ENCODE data around the gene LSR. TPM values are rescaled to one million over a fixed set of nuclear protein-coding genes. Genes with fewer than 3 reads are reported as not detected.

LSR gene
- total RNA-seq, 1 experiment from 2014 or later = 0.63 TPM

DNA sequence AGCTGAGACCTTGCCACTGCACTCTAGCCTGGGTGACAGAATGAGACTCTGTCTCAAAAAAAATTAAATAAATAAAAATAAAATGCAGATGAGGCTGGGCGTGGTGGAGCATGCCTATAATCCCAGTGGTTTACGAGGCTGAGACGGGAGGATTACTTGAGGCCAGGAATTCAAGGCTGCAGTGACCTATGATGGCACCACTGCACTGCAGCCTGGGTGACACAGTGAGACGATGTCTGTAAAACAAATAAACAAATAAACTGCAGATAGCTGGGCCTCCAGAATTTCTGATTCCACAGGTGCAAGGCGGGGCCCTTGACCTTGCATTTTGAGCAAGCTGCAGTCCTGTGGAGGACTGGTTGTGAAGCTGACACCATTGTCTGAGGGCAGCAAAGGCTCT lies 40.1 kb downstream of the LSR start:
- Histone ChIP-seq H3K4me2 (ENCODE audit: low read depth, low read length, poor library complexity, severe bottlenecking) (no peak overlapping the region), H3K27me3 (ENCODE audit: low read length) (no peaks in the 10 kb centered on the region), H2AFZ (ENCODE audit: low read length) (no peak overlapping the region), H3K9me2 (replicated peaks; ENCODE audit: insufficient read depth, low read length) (no peaks in the 10 kb centered on the region), H3K4me1 (ENCODE audit: low read length) (peaks cover 19% of the 10 kb centered on the region), H3K9me3 (ENCODE audit: low read length) (no peaks in the 10 kb centered on the region), H3K4me3 (ENCODE audit: low read length) (no peak overlapping the region), H3K79me2 (ENCODE audit: low read length) (no peaks in the 10 kb centered on the region), H3K36me3 (ENCODE audit: insufficient read depth, low read length) (no peaks in the 10 kb centered on the region), H3K9ac (ENCODE audit: low read length) (no peak overlapping the region), H4K20me1 (ENCODE audit: insufficient read depth, low read depth, low read length) (no peaks in the 10 kb centered on the region), H3K27ac (ENCODE audit: low read length) (no peak overlapping the region)
- DNase-seq = no peak

DNA sequence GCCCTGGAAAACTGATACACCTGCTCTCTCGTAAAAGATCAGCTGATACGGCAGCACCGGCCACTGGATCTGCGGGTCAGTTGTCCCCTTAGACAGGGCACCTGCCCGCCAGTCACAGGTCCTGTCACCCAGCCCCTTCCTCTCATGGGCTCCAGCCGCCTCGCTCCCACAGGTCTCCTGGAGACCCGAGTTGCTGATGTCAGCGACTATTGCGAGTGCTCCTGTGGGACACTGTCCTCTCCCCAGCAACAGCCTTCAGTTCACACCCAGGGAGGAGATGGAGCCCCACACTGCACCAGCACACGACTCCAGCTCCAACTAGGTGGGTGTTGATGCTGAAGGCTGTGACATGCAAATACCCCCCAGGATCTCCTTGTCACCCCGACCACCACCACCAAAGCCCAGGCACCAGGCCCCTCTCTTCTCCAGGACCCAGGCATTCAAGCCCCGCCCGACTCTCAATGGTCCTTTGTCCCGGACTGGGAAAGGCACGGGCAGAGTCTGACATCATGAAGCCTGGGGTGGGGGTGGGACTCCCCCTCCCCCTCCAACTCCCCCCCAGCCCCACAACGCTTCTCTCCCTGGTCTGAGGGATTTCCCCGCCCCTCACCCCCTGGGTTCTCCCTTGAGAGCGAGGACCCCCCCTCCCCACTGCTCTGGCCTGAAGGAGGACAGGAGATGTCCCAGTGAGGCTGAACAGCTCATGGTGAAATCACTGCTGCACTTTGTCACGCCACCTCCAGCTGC lies 41.8 kb downstream of the LSR start:
- Histone ChIP-seq H3K27ac (ENCODE audit: low read length) (no peak overlapping the region), H3K27me3 (ENCODE audit: low read length) (no peaks in the 10 kb centered on the region), H3K4me3 (ENCODE audit: low read length) (no peak overlapping the region), H3K9me3 (ENCODE audit: low read length) (no peaks in the 10 kb centered on the region), H2AFZ (ENCODE audit: low read length) (no peak overlapping the region), H3K4me1 (ENCODE audit: low read length) (peaks cover 35% of the 10 kb centered on the region), H4K20me1 (ENCODE audit: insufficient read depth, low read depth, low read length) (no peaks in the 10 kb centered on the region), H3K9ac (ENCODE audit: low read length) (no peak overlapping the region), H3K9me2 (replicated peaks; ENCODE audit: insufficient read depth, low read length) (no peaks in the 10 kb centered on the region), H3K4me2 (ENCODE audit: low read depth, low read length, poor library complexity, severe bottlenecking) (no peak overlapping the region), H3K79me2 (ENCODE audit: low read length) (no peaks in the 10 kb centered on the region), H3K36me3 (ENCODE audit: insufficient read depth, low read length) (no peaks in the 10 kb centered on the region)
- DNase-seq = no peak

DNA sequence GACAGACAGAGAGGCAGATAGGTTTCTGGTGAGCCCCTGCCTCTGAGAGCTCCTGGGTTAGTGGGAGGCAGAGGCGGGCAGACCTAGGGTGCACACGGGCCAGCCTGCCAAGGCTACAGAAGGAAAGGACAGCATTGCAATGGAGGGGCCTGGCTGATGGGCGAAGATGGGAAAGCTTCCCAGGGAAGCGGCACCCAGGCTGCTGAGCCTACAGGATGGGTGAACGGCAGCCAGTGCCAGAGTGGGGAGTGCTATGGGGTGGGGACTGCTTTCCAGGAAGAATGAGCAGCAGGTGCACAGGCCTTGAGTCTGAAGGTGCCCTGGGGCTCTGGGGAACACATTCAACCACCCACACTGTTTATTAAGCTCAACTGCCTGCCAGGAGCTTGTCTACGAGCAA lies 42.5 kb downstream of the LSR start:
- no peaks in the 10 kb centered on the region for H3K27me3 ChIP-seq (ENCODE audit: low read length)
- H4K20me1 ChIP-seq (ENCODE audit: insufficient read depth, low read depth, low read length) = no peaks in the 10 kb centered on the region
- no peak overlapping the region for H3K9ac ChIP-seq (ENCODE audit: low read length)
- DNase-seq = no peak
- H3K36me3 ChIP-seq (ENCODE audit: insufficient read depth, low read length) = no peaks in the 10 kb centered on the region
- H3K4me3 ChIP-seq (ENCODE audit: low read length) = no peak overlapping the region
- H3K4me2 ChIP-seq (ENCODE audit: low read depth, low read length, poor library complexity, severe bottlenecking) = no peak overlapping the region
- no peaks in the 10 kb centered on the region for H3K79me2 ChIP-seq (ENCODE audit: low read length)
- no peaks in the 10 kb centered on the region for H3K9me3 ChIP-seq (ENCODE audit: low read length)
- H3K27ac ChIP-seq (ENCODE audit: low read length) = no peak overlapping the region
- peaks cover 42% of the 10 kb centered on the region for H3K4me1 ChIP-seq (ENCODE audit: low read length)
- no peak overlapping the region for H2AFZ ChIP-seq (ENCODE audit: low read length)
- no peaks in the 10 kb centered on the region for H3K9me2 ChIP-seq (replicated peaks; ENCODE audit: insufficient read depth, low read length)

DNA sequence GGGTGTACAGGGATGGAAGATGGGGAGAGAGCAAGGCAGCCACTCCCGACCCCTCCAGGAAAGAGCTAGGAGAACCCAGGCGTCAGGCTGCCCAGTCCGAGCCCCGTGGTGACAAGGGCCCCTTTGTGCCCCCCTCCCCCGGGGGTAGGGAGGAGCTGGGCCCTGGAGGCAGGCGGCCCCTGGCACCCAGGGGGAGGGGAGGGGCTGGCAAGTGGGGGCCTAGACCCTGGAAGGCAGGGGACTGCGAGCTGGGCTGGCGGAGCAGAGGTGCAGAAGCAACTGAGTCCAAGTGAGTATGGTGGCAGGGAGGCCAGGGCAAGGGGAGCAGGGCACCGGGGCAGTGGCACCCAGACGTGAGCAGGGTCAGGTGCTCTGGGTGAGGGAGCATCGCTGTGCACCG lies 43.1 kb downstream of the LSR start, which contains the start of gene MAG:
Gene MAG, plus strand, starts transcription at position 246 of the 400 bp plus-strand sequence. CDS start 3,248 bp downstream, outside the sequence.
- H4K20me1 ChIP-seq (ENCODE audit: insufficient read depth, low read depth, low read length) = no peaks in the 10 kb centered on the region
- H3K9ac ChIP-seq (ENCODE audit: low read length) = no peak within 1 kb of the TSS
- no peaks in the 10 kb centered on the region for H3K27me3 ChIP-seq (ENCODE audit: low read length)
- no peaks in the 10 kb centered on the region for H3K36me3 ChIP-seq (ENCODE audit: insufficient read depth, low read length)
- no peaks in the 10 kb centered on the region for H3K9me2 ChIP-seq (replicated peaks; ENCODE audit: insufficient read depth, low read length)
- H2AFZ ChIP-seq (ENCODE audit: low read length) = no peak within 1 kb of the TSS
- no peak for DNase-seq
- H3K4me2 ChIP-seq (ENCODE audit: low read depth, low read length, poor library complexity, severe bottlenecking) = no peak within 1 kb of the TSS
- peaks cover 48% of the 10 kb centered on the region for H3K4me1 ChIP-seq (ENCODE audit: low read length)
- no peaks in the 10 kb centered on the region for H3K9me3 ChIP-seq (ENCODE audit: low read length)
- H3K27ac ChIP-seq (ENCODE audit: low read length) = no peak within 1 kb of the TSS
- H3K79me2 ChIP-seq (ENCODE audit: low read length) = no peaks in the 10 kb centered on the region
- H3K4me3 ChIP-seq (ENCODE audit: low read length) = no peak within 1 kb of the TSS

DNA sequence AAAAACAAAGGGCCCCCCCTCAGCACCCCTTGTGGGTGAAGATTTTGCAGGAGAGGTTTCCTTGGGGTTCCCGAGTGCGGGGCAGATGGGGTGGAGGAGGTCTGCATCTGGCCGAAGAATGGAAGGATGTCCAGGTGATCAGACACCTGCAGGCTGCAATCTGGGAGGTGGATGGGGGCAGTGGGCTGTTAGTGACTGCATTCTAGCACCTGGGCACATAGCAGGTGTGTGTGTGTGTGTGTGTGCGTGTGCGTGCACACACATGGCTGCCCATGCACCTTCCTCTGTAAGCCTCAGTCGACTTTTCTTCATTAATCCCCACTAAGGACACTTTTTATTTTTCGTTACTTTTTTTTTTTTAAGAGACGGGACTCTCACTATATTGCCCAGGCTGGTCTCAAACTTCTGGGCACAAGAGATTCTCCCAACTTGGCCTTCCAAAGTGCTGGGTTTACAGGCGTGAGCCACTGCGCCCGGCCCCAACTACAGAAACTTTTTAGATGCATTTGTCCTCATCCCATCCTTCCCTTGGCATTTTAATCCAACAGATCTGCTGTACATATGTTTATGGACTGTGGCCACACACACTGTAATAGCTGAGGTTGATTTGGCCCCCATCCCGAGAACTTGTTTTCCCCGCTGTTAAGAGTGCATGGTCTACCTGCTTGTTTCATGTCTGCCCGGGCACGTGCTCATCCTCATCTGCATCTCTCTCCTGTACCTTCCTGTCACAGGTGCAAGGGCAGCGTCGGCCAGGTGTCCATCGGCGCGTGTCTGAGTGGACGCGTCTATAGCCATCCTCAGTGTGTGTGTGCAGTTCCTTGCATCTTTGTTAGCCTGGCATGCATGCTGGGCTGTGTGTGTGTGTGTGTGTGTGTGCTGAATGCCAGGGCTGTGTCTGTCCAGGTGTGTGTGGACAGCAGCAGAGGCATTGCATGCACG lies 43.9 kb downstream of the LSR start:
- Histone ChIP-seq H4K20me1 (ENCODE audit: insufficient read depth, low read depth, low read length) (no peaks in the 10 kb centered on the region), H3K4me3 (ENCODE audit: low read length) (no peak overlapping the region), H3K36me3 (ENCODE audit: insufficient read depth, low read length) (no peaks in the 10 kb centered on the region), H2AFZ (ENCODE audit: low read length) (no peak overlapping the region), H3K79me2 (ENCODE audit: low read length) (no peaks in the 10 kb centered on the region), H3K4me1 (ENCODE audit: low read length) (peaks cover 55% of the 10 kb centered on the region), H3K27ac (ENCODE audit: low read length) (no peak overlapping the region), H3K27me3 (ENCODE audit: low read length) (no peaks in the 10 kb centered on the region), H3K9me3 (ENCODE audit: low read length) (no peaks in the 10 kb centered on the region), H3K4me2 (ENCODE audit: low read depth, low read length, poor library complexity, severe bottlenecking) (no peak overlapping the region), H3K9ac (ENCODE audit: low read length) (no peak overlapping the region), H3K9me2 (replicated peaks; ENCODE audit: insufficient read depth, low read length) (no peaks in the 10 kb centered on the region)
- DNase-seq = no peak

DNA sequence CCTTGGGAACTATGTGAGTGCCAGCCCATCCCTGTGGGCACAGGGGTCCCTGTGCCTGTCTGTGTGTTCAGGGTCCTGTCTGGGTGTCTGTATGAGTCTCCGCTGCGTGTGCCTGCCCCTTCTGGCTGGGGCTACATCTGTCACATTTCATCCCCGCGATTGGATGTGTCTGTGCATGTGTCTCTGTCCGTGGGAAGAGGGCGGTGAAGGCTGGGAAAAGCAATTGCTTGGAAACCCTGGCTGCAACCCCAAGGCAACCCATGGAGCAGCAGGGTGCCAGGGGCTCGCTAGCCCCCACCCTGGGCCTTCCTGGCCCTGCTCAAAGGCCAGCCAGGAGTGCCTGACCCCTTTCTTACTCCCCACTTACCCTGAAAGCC lies 44.5 kb downstream of the LSR start:
- Histone ChIP-seq H3K36me3 (ENCODE audit: insufficient read depth, low read length) (no peaks in the 10 kb centered on the region), H2AFZ (ENCODE audit: low read length) (no peak overlapping the region), H3K27ac (ENCODE audit: low read length) (no peak overlapping the region), H3K4me2 (ENCODE audit: low read depth, low read length, poor library complexity, severe bottlenecking) (no peak overlapping the region), H3K79me2 (ENCODE audit: low read length) (no peaks in the 10 kb centered on the region), H3K9me3 (ENCODE audit: low read length) (no peaks in the 10 kb centered on the region), H3K4me1 (ENCODE audit: low read length) (peaks cover 55% of the 10 kb centered on the region), H3K9ac (ENCODE audit: low read length) (no peak overlapping the region), H3K27me3 (ENCODE audit: low read length) (no peaks in the 10 kb centered on the region), H3K9me2 (replicated peaks; ENCODE audit: insufficient read depth, low read length) (no peaks in the 10 kb centered on the region), H3K4me3 (ENCODE audit: low read length) (no peak overlapping the region), H4K20me1 (ENCODE audit: insufficient read depth, low read depth, low read length) (no peaks in the 10 kb centered on the region)
- DNase-seq = no peak

DNA sequence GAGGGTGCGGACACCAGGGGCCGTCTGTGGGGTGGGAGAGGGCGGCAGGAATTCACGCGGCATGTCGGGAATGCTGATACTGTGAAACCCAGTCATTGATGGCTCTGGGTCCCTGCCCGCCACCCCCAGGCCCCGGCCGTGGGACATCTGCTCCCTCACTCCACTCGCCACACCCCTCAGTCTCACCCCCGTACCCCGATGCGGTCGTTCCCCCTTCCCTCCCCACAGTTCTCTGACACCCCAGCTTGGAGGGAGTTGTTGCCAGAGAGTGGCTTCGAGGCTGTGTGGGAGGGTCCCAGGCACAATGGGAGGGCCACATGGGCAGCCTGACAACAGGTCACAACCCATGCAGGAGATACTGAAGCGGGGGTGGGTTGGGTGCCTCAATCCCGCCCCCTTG lies 45.0 kb downstream of the LSR start:
- Histone ChIP-seq H3K4me1 (ENCODE audit: low read length) (peaks cover 55% of the 10 kb centered on the region), H3K4me2 (ENCODE audit: low read depth, low read length, poor library complexity, severe bottlenecking) (no peak overlapping the region), H3K9me3 (ENCODE audit: low read length) (no peaks in the 10 kb centered on the region), H4K20me1 (ENCODE audit: insufficient read depth, low read depth, low read length) (no peaks in the 10 kb centered on the region), H2AFZ (ENCODE audit: low read length) (no peak overlapping the region), H3K9ac (ENCODE audit: low read length) (no peak overlapping the region), H3K4me3 (ENCODE audit: low read length) (no peak overlapping the region), H3K9me2 (replicated peaks; ENCODE audit: insufficient read depth, low read length) (no peaks in the 10 kb centered on the region), H3K27ac (ENCODE audit: low read length) (no peak overlapping the region), H3K27me3 (ENCODE audit: low read length) (no peaks in the 10 kb centered on the region), H3K79me2 (ENCODE audit: low read length) (no peaks in the 10 kb centered on the region), H3K36me3 (ENCODE audit: insufficient read depth, low read length) (no peaks in the 10 kb centered on the region)
- DNase-seq = no peak

DNA sequence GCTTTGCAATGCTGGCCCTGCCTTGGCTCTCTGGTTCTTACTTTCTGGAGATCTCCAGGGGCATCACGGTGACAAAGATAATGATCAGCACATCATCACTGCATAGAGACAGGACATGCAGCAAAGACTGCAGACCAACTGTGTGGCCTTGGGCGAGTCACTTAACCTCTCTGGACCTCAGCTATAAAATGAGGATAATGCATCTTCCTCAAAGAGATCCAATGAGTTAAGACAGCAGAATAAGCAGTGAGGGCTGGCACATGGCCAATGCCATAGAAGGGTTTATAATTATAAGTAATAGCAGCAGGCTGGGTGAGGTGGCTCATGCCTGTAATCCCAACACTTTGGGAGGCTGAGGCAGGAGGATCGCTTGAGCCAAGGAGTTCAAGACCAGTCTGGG lies 45.5 kb downstream of the LSR start:
- Histone ChIP-seq H3K9me3 (ENCODE audit: low read length) (no peaks in the 10 kb centered on the region), H3K27me3 (ENCODE audit: low read length) (no peaks in the 10 kb centered on the region), H3K36me3 (ENCODE audit: insufficient read depth, low read length) (no peaks in the 10 kb centered on the region), H3K4me1 (ENCODE audit: low read length) (peaks cover 55% of the 10 kb centered on the region), H3K79me2 (ENCODE audit: low read length) (no peaks in the 10 kb centered on the region), H2AFZ (ENCODE audit: low read length) (no peak overlapping the region), H3K4me3 (ENCODE audit: low read length) (no peak overlapping the region), H4K20me1 (ENCODE audit: insufficient read depth, low read depth, low read length) (no peaks in the 10 kb centered on the region), H3K9ac (ENCODE audit: low read length) (no peak overlapping the region), H3K27ac (ENCODE audit: low read length) (no peak overlapping the region), H3K9me2 (replicated peaks; ENCODE audit: insufficient read depth, low read length) (no peaks in the 10 kb centered on the region), H3K4me2 (ENCODE audit: low read depth, low read length, poor library complexity, severe bottlenecking) (no peak overlapping the region)
- DNase-seq = no peak

Measured in Karpas-422 (cell line).